Measurements from ENCODE around the gene NEB.

- TF ChIP-seq CTCF (IDR thresholded peaks at IDR 0.05; ENCODE audit: low read length) (no peak), EZH2 (optimal IDR thresholded peaks at IDR 0.05; ENCODE audit: low read depth, low read length) (no peak), EZH2phosphoT487 (IDR thresholded peaks at IDR 0.05; ENCODE audit: low read length) (no peak)
These were observed 40.2 kb upstream of the NEB start for GRCh38 chr2:151774506-151774905.

Data from MM.1S (cell line).